Tibial nerve (tissue), 4 donors: ENCODE measurements around the gene XRN2. TPM values are rescaled to one million over a fixed set of nuclear protein-coding genes. Genes with fewer than 3 reads are reported as not detected.
"Not testable (repeated sequence)": the region's sequence is repeated elsewhere in the genome, so short reads cannot be mapped to it uniquely, and the experiment has no call there.

Experiments
- DNase-seq, 2 donors: peaks; one replicate each; pipeline ENCODE4 v3.0.0-alpha.2; 2019; ENCODE audit warnings: low spot score in 2 of 2
- H3K27ac ChIP-seq, 4 donors: fragments of 200-600 bp; sonication (generic) in 3 of 4; one replicate each; pipeline ENCODE4 v1.5.1; 2017 to 2019; ENCODE audit warnings: mild to moderate bottlenecking in 1 of 4
- H3K27me3 ChIP-seq, 2 donors: fragments of 200-600 bp; sonication (generic) in 1 of 2; one replicate each; pipeline versions ENCODE4 v1.5.1 to v1.6.0; 2017 to 2019
- H3K36me3 ChIP-seq, 3 donors: fragments of 200-600 bp; sonication (generic); one replicate each; pipeline ENCODE4 v1.5.1; 2018 to 2019
- H3K4me1 ChIP-seq, 4 donors: fragments of 200-600 bp; sonication (generic) in 3 of 4; one replicate each; pipeline ENCODE4 v1.5.1; 2017 to 2019
- H3K4me3 ChIP-seq, 4 donors: fragments of 200-600 bp; sonication (generic) in 3 of 4; one replicate each; pipeline ENCODE4 v1.5.1; 2017 to 2019; ENCODE audit warnings: mild to moderate bottlenecking in 1 of 4, moderate library complexity in 1 of 4
- H3K9me3 ChIP-seq, 4 donors: fragments of 200-600 bp; sonication (generic) in 3 of 4; one replicate each; pipeline ENCODE4 v1.5.1; 2017 to 2019
- CTCF ChIP-seq, 5 experiments: fragments of 200-600 bp in 3 of 5; fragments of 450-650 bp in 2 of 5; sonication (generic) in 3 of 5; IDR thresholded peaks; one replicate each; pipeline ENCODE4 v1.5.1; 2016 to 2019; ENCODE audit warnings: antibody characterized with exemption in 5 of 5, mild to moderate bottlenecking in 3 of 5, moderate library complexity in 2 of 5
- EP300 ChIP-seq, 2 donors: sonication (generic); formaldehyde crosslinking; IDR thresholded peaks; one replicate each; pipeline ENCODE4 v1.6.1; 2017; ENCODE audit warnings: antibody characterized with exemption in 2 of 2, mild to moderate bottlenecking in 1 of 2
- POLR2A ChIP-seq, 2 donors: fragments of 450-650 bp; IDR thresholded peaks; one replicate each; pipeline ENCODE4 v1.6.1; 2017; ENCODE audit warnings: antibody characterized with exemption in 2 of 2, mild to moderate bottlenecking in 2 of 2, moderate library complexity in 2 of 2
- WGBS, 2 donors: methylation state at CpG; one replicate each; pipeline ENCODE4 v1.1.5; 2018; 5-methylcytosine and 5-hydroxymethylcytosine counted together
- total RNA-seq, 4 donors: library from RNA; depleted of rRNA; stranded (reverse); fragments of >200 nt; gene quantifications; one replicate each; pipeline ENCODE4 v1.1.0, GENCODE V29; 2016

XRN2 gene
- total RNA-seq, 4 donors from 2014 or later, result 46.1 to 58.2 (median 53.0) TPM

GRCh38 chr20:21365771-21366170 is 62.6 kb downstream of the XRN2 start:
- WGBS, 2 donors, result 98 to 99% methylated on average over 3 of the region's 3 CpGs
- no peak for DNase-seq
- Histone ChIP-seq H3K9me3 (no peaks in the 10 kb centered on the region), H3K27ac (no peak overlapping the region), H3K4me1 (peaks cover 0 to 2% (median 0%) of the 10 kb centered on the region in 4 donors), H3K36me3 (peaks cover 0 to 78% (median 4%) of the 10 kb centered on the region in 3 donors), H3K4me3 (no peak overlapping the region), H3K27me3 (no peaks in the 10 kb centered on the region)
- TF ChIP-seq CTCF (IDR thresholded peaks at IDR 0.05), result no peak
- no peak for TF ChIP-seq EP300 (IDR thresholded peaks at IDR 0.05)
- TF ChIP-seq POLR2A (IDR thresholded peaks at IDR 0.05), result no peak

GRCh38 chr20:21366273-21366672 is 63.1 kb downstream of the XRN2 start:
- DNase-seq, H3K9me3 ChIP-seq, H3K4me1 ChIP-seq, H3K4me3 ChIP-seq, H3K27ac ChIP-seq, H3K27me3 ChIP-seq: not testable (repeated sequence)
- peaks cover 0 to 78% (median 4%) of the 10 kb centered on the region in 3 donors for H3K36me3 ChIP-seq
- WGBS, 2 donors, result 88 to 90% methylated on average over 9 of the region's 9 CpGs

GRCh38 chr20:21368791-21369190 is 65.7 kb downstream of the XRN2 start:
- TF ChIP-seq CTCF (IDR thresholded peaks at IDR 0.05), result no peak
- TF ChIP-seq POLR2A (IDR thresholded peaks at IDR 0.05), result no peak
- TF ChIP-seq EP300 (IDR thresholded peaks at IDR 0.05), result no peak
- Histone ChIP-seq H3K27me3 (no peaks in the 10 kb centered on the region), H3K4me1 (peaks cover 0 to 7% (median 0%) of the 10 kb centered on the region in 4 donors), H3K9me3 (no peaks in the 10 kb centered on the region), H3K4me3 (no peak overlapping the region), H3K36me3 (peaks cover 0 to 60% (median 4%) of the 10 kb centered on the region in 3 donors), H3K27ac (no peak overlapping the region)
- WGBS, 2 donors, result 43 to 46% methylated on average over 2 of the region's 2 CpGs
- no peak for DNase-seq

- peaks cover 0 to 10% (median 0%) of the 10 kb centered on the region in 4 donors for H3K4me1 ChIP-seq
- H3K9me3 ChIP-seq, result no peaks in the 10 kb centered on the region
- peaks cover 0 to 48% (median 2%) of the 10 kb centered on the region in 3 donors for H3K36me3 ChIP-seq
- TF ChIP-seq POLR2A (IDR thresholded peaks at IDR 0.05) (no peak), CTCF (IDR thresholded peaks at IDR 0.05) (no peak), EP300 (IDR thresholded peaks at IDR 0.05) (no peak)
- no peaks in the 10 kb centered on the region for H3K27me3 ChIP-seq
- H3K4me3 ChIP-seq, result no peak overlapping the region
- WGBS, 2 donors, result 92 to 100% methylated on average over 1 of the region's 1 CpG
- no peak overlapping the region for H3K27ac ChIP-seq
- DNase-seq, result no peak
These were observed 68.1 kb downstream of the XRN2 start for GRCh38 chr20:21371193-21371592.

GRCh38 chr20:21372016-21372415 is 68.9 kb downstream of the XRN2 start:
- 67 to 76% methylated on average over 2 of the region's 2 CpGs for WGBS, 2 donors
- Histone ChIP-seq H3K36me3 (peaks cover 0 to 47% (median 0%) of the 10 kb centered on the region in 3 donors), H3K4me3 (no peak overlapping the region), H3K27ac (no peak overlapping the region), H3K27me3 (no peaks in the 10 kb centered on the region), H3K4me1 (peaks cover 0 to 10% (median 0%) of the 10 kb centered on the region in 4 donors), H3K9me3 (no peaks in the 10 kb centered on the region)
- no peak for DNase-seq
- TF ChIP-seq EP300 (IDR thresholded peaks at IDR 0.05) (no peak), CTCF (IDR thresholded peaks at IDR 0.05) (no peak), POLR2A (IDR thresholded peaks at IDR 0.05) (no peak)

- WGBS, 2 donors, result 78 to 79% methylated on average over 1 of the region's 1 CpG
- Histone ChIP-seq H3K27ac (no peak overlapping the region), H3K27me3 (no peaks in the 10 kb centered on the region), H3K4me3 (no peak overlapping the region), H3K36me3 (peaks cover 0 to 32% (median 0%) of the 10 kb centered on the region in 3 donors), H3K9me3 (no peaks in the 10 kb centered on the region), H3K4me1 (peaks cover 0 to 10% (median 0%) of the 10 kb centered on the region in 4 donors)
- no peak for TF ChIP-seq CTCF (IDR thresholded peaks at IDR 0.05)
- no peak for TF ChIP-seq POLR2A (IDR thresholded peaks at IDR 0.05)
- no peak for TF ChIP-seq EP300 (IDR thresholded peaks at IDR 0.05)
- DNase-seq, result no peak
These were observed 70.3 kb downstream of the XRN2 start for GRCh38 chr20:21373436-21373835.
